DMS153 treated with DMSO at 0.1 percent for 48 hours (cell line): ENCODE data around the gene KRT27.
"Not testable (repeated sequence)": the region's sequence is repeated elsewhere in the genome, so short reads cannot be mapped to it uniquely, and the experiment has no call there.

Experiments
- DNase-seq: peaks from one replicate; lab custom pipeline; 2025; ENCODE audit not compliant: unreplicated experiment; lab: John Stamatoyannopoulos, UW

KRT27 gene

GRCh38 chr17:40760105-40761016 is 22.0 kb downstream of the KRT27 start:
- DNase-seq, result no peak

- no peak for DNase-seq
Observed at GRCh38 chr17:40755231-40755630, 27.1 kb downstream of the KRT27 start, which contains the start of gene KRT25. TSS of gene KRT25 (minus strand) at chr17:40755331. CDS start at chr17:40755271, 60 bp downstream.

- no peak for DNase-seq
Observed at GRCh38 chr17:40753804-40754203, 28.5 kb downstream of the KRT27 start.

GRCh38 chr17:40751065-40751464 is 31.3 kb downstream of the KRT27 start:
- no peak for DNase-seq

- no peak for DNase-seq
Observed at GRCh38 chr17:40750391-40750790, 32.0 kb downstream of the KRT27 start.

GRCh38 chr17:40748666-40749065 is 33.7 kb downstream of the KRT27 start:
- DNase-seq, result not testable (repeated sequence)

GRCh38 chr17:40738553-40738952 is 43.8 kb downstream of the KRT27 start:
- DNase-seq, result no peak

- DNase-seq, result no peak
Observed at GRCh38 chr17:40735016-40735415, 47.3 kb downstream of the KRT27 start.

GRCh38 chr17:40734018-40734417 is 48.3 kb downstream of the KRT27 start:
- DNase-seq, result no peak

- DNase-seq, result no peak
Observed at GRCh38 chr17:40730970-40731369, 51.4 kb downstream of the KRT27 start.

- no peak for DNase-seq
Observed at GRCh38 chr17:40727447-40728231, 54.7 kb downstream of the KRT27 start.

- DNase-seq, result no peak
Observed at GRCh38 chr17:40726919-40727318, 55.4 kb downstream of the KRT27 start.
